ENCODE data around the gene COL23A1. TPM values are rescaled to one million over a fixed set of nuclear protein-coding genes. Genes with fewer than 3 reads are reported as not detected.

Gene COL23A1
- total RNA-seq, 2 donors from 2014 or later = 1.5 to 2.5 TPM

- DNase-seq (ENCODE audit: low spot score) (no peak), ATAC-seq (ENCODE audit: insufficient number of reproducible peaks, low FRiP score, low read depth) (no peak)
- no peak overlapping the region for H3K27ac ChIP-seq
- H3K4me1 ChIP-seq (ENCODE audit: control insufficient read depth in 1 of 2, low read depth in 2 of 2) = peaks cover 3 to 19% of the 10 kb centered on the region in 2 donors
- H3K27me3 ChIP-seq (replicated peaks; ENCODE audit: insufficient read depth) = no peaks in the 10 kb centered on the region
- no peaks in the 10 kb centered on the region for H3K9me3 ChIP-seq
- peak overlapping the region; percentile 25 for H3K4me3 ChIP-seq
- no peaks in the 10 kb centered on the region for H3K36me3 ChIP-seq
- TF ChIP-seq, protein P1, sequence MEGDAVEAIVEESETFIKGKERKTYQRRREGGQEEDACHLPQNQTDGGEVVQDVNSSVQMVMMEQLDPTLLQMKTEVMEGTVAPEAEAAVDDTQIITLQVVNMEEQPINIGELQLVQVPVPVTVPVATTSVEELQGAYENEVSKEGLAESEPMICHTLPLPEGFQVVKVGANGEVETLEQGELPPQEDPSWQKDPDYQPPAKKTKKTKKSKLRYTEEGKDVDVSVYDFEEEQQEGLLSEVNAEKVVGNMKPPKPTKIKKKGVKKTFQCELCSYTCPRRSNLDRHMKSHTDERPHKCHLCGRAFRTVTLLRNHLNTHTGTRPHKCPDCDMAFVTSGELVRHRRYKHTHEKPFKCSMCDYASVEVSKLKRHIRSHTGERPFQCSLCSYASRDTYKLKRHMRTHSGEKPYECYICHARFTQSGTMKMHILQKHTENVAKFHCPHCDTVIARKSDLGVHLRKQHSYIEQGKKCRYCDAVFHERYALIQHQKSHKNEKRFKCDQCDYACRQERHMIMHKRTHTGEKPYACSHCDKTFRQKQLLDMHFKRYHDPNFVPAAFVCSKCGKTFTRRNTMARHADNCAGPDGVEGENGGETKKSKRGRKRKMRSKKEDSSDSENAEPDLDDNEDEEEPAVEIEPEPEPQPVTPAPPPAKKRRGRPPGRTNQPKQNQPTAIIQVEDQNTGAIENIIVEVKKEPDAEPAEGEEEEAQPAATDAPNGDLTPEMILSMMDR (IDR thresholded peaks at IDR 0.05) = no peak
Measured at GRCh38 chr5:178325679-178326373, 264.4 kb downstream of the COL23A1 start.

GRCh38 chr5:178325311-178325678 lies 264.9 kb downstream of the COL23A1 start:
- DNase-seq (ENCODE audit: low spot score) (no peak), ATAC-seq (ENCODE audit: insufficient number of reproducible peaks, low FRiP score, low read depth) (no peak)
- Histone ChIP-seq H3K27me3 (replicated peaks; ENCODE audit: insufficient read depth) (no peaks in the 10 kb centered on the region), H3K9me3 (no peaks in the 10 kb centered on the region), H3K4me1 (ENCODE audit: control insufficient read depth in 1 of 2, low read depth in 2 of 2) (peaks cover 3 to 14% of the 10 kb centered on the region in 2 donors), H3K36me3 (no peaks in the 10 kb centered on the region), H3K4me3 (no peak overlapping the region), H3K27ac (no peak overlapping the region)
- TF ChIP-seq, protein P1 (IDR thresholded peaks at IDR 0.05) = no peak

DNA sequence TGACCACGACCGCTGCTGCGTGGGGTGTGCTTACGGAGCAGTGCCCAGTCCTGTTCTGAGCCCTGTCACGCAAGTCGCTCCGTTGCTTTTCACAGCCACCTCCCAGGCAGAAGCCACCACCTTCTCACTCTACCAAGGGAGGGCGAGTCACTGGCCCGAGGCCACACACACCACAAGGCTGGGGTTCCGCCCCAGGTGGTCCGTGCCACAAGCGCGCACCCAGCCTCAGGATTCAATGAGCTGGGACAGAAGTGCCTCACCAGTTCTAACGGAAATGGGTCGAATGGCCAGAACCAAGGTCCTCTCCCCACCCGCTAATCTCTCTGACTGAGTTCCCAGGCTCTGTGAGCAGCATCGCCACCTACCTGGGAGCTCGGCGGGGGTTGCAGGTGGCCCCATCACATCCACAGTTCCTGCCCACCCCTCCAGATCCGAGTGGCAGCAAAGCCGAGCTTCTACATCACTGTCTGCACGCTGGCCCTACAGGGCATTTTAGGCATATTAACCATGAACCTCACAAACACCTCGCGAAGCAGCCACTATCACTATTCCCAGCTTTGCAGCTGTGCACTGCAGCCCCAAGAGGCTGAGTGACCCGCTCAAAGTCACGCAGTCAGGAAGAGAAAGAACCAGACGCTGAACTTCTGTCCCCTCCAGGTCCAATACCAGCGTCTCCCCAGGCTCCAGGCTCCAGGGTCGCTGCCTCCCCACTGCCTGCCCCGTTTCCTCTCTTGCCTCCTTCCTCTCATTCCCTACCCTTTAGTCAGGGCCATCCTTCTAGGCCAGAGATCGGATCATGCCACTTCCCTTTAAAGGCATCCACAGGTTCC lies 265.5 kb downstream of the COL23A1 start:
- no peak overlapping the region for H3K27ac ChIP-seq
- ATAC-seq (ENCODE audit: insufficient number of reproducible peaks, low FRiP score, low read depth) = no peak
- H3K4me3 ChIP-seq = no peak overlapping the region

GRCh38 chr5:178323961-178324360 lies 266.2 kb downstream of the COL23A1 start:
- DNase-seq (ENCODE audit: low spot score) = no peak
- no peaks in the 10 kb centered on the region for H3K36me3 ChIP-seq
- H3K9me3 ChIP-seq = no peaks in the 10 kb centered on the region
- H3K27me3 ChIP-seq (replicated peaks; ENCODE audit: insufficient read depth) = no peaks in the 10 kb centered on the region
- H3K4me3 ChIP-seq = no peak overlapping the region
- TF ChIP-seq, protein P1 (IDR thresholded peaks at IDR 0.05) = no peak
- no peak for ATAC-seq (ENCODE audit: insufficient number of reproducible peaks, low FRiP score, low read depth)
- H3K27ac ChIP-seq = no peak overlapping the region
- peaks cover 3 to 14% of the 10 kb centered on the region in 2 donors for H3K4me1 ChIP-seq (ENCODE audit: control insufficient read depth in 1 of 2, low read depth in 2 of 2)

More for the DNA sequence above, 265.5 kb downstream of the COL23A1 start:
- no peaks in the 10 kb centered on the region for H3K9me3 ChIP-seq
- peaks cover 3 to 14% of the 10 kb centered on the region in 2 donors for H3K4me1 ChIP-seq (ENCODE audit: control insufficient read depth in 1 of 2, low read depth in 2 of 2)
- TF ChIP-seq, protein P1 (IDR thresholded peaks at IDR 0.05) = no peak
- no peak for DNase-seq (ENCODE audit: low spot score)
- no peaks in the 10 kb centered on the region for H3K27me3 ChIP-seq (replicated peaks; ENCODE audit: insufficient read depth)
- no peaks in the 10 kb centered on the region for H3K36me3 ChIP-seq

DNA sequence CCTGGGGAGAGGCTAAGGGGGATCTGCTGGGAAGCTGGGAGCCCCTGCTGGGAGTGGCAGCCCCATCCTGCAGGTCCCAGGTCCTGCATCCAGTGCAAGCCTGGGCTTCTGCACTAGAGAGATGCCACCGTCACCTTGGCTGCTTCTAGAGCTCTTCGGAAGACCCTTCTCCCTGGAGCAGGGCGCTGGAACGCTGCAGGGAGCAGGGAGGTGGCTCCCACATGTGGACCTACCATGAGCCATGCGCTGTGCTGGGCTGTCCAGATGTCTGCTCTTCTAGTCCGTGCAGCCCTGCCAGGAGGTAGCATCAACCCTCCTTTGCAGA lies 266.7 kb downstream of the COL23A1 start:
- Histone ChIP-seq H3K27ac (no peak overlapping the region), H3K4me3 (no peak overlapping the region), H3K9me3 (no peaks in the 10 kb centered on the region), H3K36me3 (no peaks in the 10 kb centered on the region), H3K4me1 (ENCODE audit: control insufficient read depth in 1 of 2, low read depth in 2 of 2) (peaks cover 3 to 14% of the 10 kb centered on the region in 2 donors), H3K27me3 (replicated peaks; ENCODE audit: insufficient read depth) (no peaks in the 10 kb centered on the region)
- no peak for DNase-seq (ENCODE audit: low spot score)
- TF ChIP-seq, protein P1 (IDR thresholded peaks at IDR 0.05) = no peak
- ATAC-seq (ENCODE audit: insufficient number of reproducible peaks, low FRiP score, low read depth) = no peak

Measured in thoracic aorta (tissue), 2 donors.